ENCODE data around the gene WSCD2.
A peak's percentile ranks its signal among the peaks of the same experiment; 100 is the strongest.

The WSCD2 gene

GRCh38 chr12:108129017-108129812 is at the start of gene WSCD2:
WSCD2 (plus strand) TSS chr12:108129288; CDS start chr12:108195833, 66,545 bp downstream.
- peak in 1 of 2 experiments; percentile 9 for DNase-seq

- DNase-seq, result no peak
Observed at GRCh38 chr12:108079721-108080120, 49.4 kb upstream of the WSCD2 start.

GRCh38 chr12:108080363-108080762 is 48.7 kb upstream of the WSCD2 start:
- no peak for DNase-seq

GRCh38 chr12:108082485-108082884 is 46.6 kb upstream of the WSCD2 start:
- DNase-seq, result no peak

- no peak for DNase-seq
Observed at GRCh38 chr12:108087900-108088299, 41.2 kb upstream of the WSCD2 start.

GRCh38 chr12:108090107-108090899 is 38.8 kb upstream of the WSCD2 start:
- DNase-seq, result no peak

- DNase-seq, result no peak
Observed at GRCh38 chr12:108090932-108091678, 38.0 kb upstream of the WSCD2 start.

GRCh38 chr12:108091679-108092051 is 37.4 kb upstream of the WSCD2 start:
- DNase-seq, result no peak

GRCh38 chr12:108093209-108093608 is 35.9 kb upstream of the WSCD2 start:
- no peak for DNase-seq

GRCh38 chr12:108094056-108094649 is 34.9 kb upstream of the WSCD2 start:
- DNase-seq, result no peak

GRCh38 chr12:108097160-108097911 is 31.8 kb upstream of the WSCD2 start:
- no peak for DNase-seq

GRCh38 chr12:108098374-108098773 is 30.7 kb upstream of the WSCD2 start:
- no peak for DNase-seq

GRCh38 chr12:108099073-108099472 is 30.0 kb upstream of the WSCD2 start:
- DNase-seq, result no peak

GRCh38 chr12:108099778-108100489 is 29.2 kb upstream of the WSCD2 start:
- no peak for DNase-seq

- DNase-seq, result no peak
Observed at GRCh38 chr12:108101605-108102175, 27.4 kb upstream of the WSCD2 start.

GRCh38 chr12:108102363-108102762 is 26.7 kb upstream of the WSCD2 start:
- no peak for DNase-seq

GRCh38 chr12:108103087-108103486 is 26.0 kb upstream of the WSCD2 start:
- no peak for DNase-seq

- no peak for DNase-seq
Observed at GRCh38 chr12:108103517-108103916, 25.6 kb upstream of the WSCD2 start.

- DNase-seq, result no peak
Observed at GRCh38 chr12:108104657-108105056, 24.4 kb upstream of the WSCD2 start.

GRCh38 chr12:108106599-108106998 is 22.5 kb upstream of the WSCD2 start:
- no peak for DNase-seq

GRCh38 chr12:108107293-108107692 is 21.8 kb upstream of the WSCD2 start:
- no peak for DNase-seq
